CD4-positive, CD25-positive, alpha-beta regulatory T cell (primary cell): ENCODE results near the gene KCNIP1. TPM values are rescaled to one million over a fixed set of nuclear protein-coding genes. Genes with fewer than 3 reads are reported as not detected.

ENCODE experiments used
- ATAC-seq, 2 donors: fragments of 150-1000 bp; cut with Tn5 transposase; one replicate each; pipeline ENCODE4 v1.10.0; 2021; ENCODE audit warnings: low read depth in 2 of 2, moderate number of reproducible peaks in 2 of 2, moderate library complexity in 1 of 2
- DNase-seq, 3 donors: peaks; one replicate each; pipeline versions ENCODE4 v3.0.0 to v3.0.0-alpha.2; 2012 to 2022; ENCODE audit warnings: mixed read lengths in 1 of 3
- H3K27ac ChIP-seq: one replicate; pipeline ENCODE4 v1.7.0; 2013; ENCODE audit warnings: mild to moderate bottlenecking, low read length; ENCODE audit not compliant: insufficient read depth, poor library complexity, severe bottlenecking
- H3K27me3 ChIP-seq: one replicate; pipeline ENCODE4 v1.7.0; 2013; ENCODE audit warnings: low read length; ENCODE audit not compliant: control insufficient read depth, insufficient read depth
- H3K36me3 ChIP-seq: one replicate; pipeline ENCODE4 v1.7.0; 2013; ENCODE audit warnings: mild to moderate bottlenecking, low read length, moderate library complexity; ENCODE audit not compliant: control insufficient read depth, insufficient read depth
- H3K4me1 ChIP-seq: 2 replicates; pipeline ENCODE4 v1.7.0; 2013; ENCODE audit warnings: mild to moderate bottlenecking, low read length; ENCODE audit not compliant: insufficient read depth, control insufficient read depth, poor library complexity, severe bottlenecking
- H3K4me3 ChIP-seq: one replicate; pipeline ENCODE4 v1.7.0; 2013; ENCODE audit warnings: low read depth, mild to moderate bottlenecking, low read length, moderate library complexity
- H3K9me3 ChIP-seq, 2 experiments: 1 replicate in 1 of 2; 2 replicates in 1 of 2; pipeline ENCODE4 v1.7.0; 2013; ENCODE audit warnings: low read length in 2 of 2, mild to moderate bottlenecking in 1 of 2, moderate library complexity in 1 of 2; ENCODE audit not compliant: control insufficient read depth in 2 of 2
- H3K27ac Mint-ChIP-seq, 3 donors: one replicate each; pipeline ENCODE4 v1.8.0; 2020 to 2022; ENCODE audit warnings: mild to moderate bottlenecking in 3 of 3, mixed read lengths in 3 of 3, moderate library complexity in 2 of 3
- H3K27me3 Mint-ChIP-seq: one replicate; pipeline ENCODE4 v1.8.0; 2022; ENCODE audit warnings: mild to moderate bottlenecking, mixed read lengths
- H3K36me3 Mint-ChIP-seq: one replicate; pipeline ENCODE4 v1.8.0; 2020; ENCODE audit warnings: mixed read lengths
- H3K4me1 Mint-ChIP-seq, 4 donors: one replicate each; pipeline ENCODE4 v1.8.0; 2020 to 2022; ENCODE audit warnings: mixed read lengths in 4 of 4, mild to moderate bottlenecking in 1 of 4
- H3K4me3 Mint-ChIP-seq, 4 donors: one replicate each; pipeline ENCODE4 v1.8.0; 2020 to 2022; ENCODE audit warnings: mild to moderate bottlenecking in 4 of 4, mixed read lengths in 4 of 4, moderate library complexity in 3 of 4
- H3K9me3 Mint-ChIP-seq, 7 donors: one replicate each; pipeline ENCODE4 v1.8.0; 2020 to 2022; ENCODE audit warnings: mixed read lengths in 7 of 7, mild to moderate bottlenecking in 3 of 7, moderate library complexity in 2 of 7
- polyA plus RNA-seq, 4 donors: library from polyadenylated mRNA; unstranded; fragments of 300-500 nt; fragmentation: Illumina TruSeq; gene quantifications; one replicate each; pipeline ENCODE4 v1.2.3, GENCODE V29; 2021
- total RNA-seq: library from RNA; stranded (reverse); gene quantifications from one replicate; pipeline ENCODE4 v1.2.3, GENCODE V29; 2022

The KCNIP1 gene
- total and polyA plus RNA-seq, 5 donors from 2014 or later = not detected

DNA sequence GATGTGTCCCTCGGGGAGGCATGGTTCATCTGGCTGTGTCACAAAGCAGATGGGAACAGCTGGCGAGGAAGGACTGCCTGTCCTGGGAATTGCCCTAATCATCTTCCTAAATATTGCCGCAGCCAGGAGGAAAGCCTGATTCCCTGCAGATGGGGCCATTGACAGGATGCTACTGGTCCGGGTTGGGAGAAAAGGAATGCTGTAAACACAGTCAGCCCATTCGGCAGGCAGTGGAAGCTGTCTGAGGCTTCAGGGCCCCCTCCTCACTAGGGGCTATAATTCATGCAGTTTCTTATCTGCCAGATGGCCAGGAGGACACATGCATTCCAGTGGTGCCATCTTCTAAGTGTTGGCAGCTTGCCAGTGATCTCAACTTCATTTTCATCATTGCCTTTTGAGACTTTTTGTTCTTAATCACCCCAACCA lies 110.3 kb downstream of the KCNIP1 start:
- H3K27ac Mint-ChIP-seq = no peak overlapping the region

GRCh38 chr5:170614720-170615119 lies 110.9 kb downstream of the KCNIP1 start:
- ATAC-seq (no peak), DNase-seq (no peak)
- H3K4me3 Mint-ChIP-seq = no peak overlapping the region
- no peaks in the 10 kb centered on the region for H3K9me3 Mint-ChIP-seq
- Histone ChIP-seq H3K27ac (no peak overlapping the region), H3K9me3 (no peaks in the 10 kb centered on the region), H3K27me3 (no peaks in the 10 kb centered on the region), H3K4me3 (no peak overlapping the region), H3K4me1 (no peaks in the 10 kb centered on the region), H3K36me3 (no peaks in the 10 kb centered on the region)
- peaks cover 9% of the 10 kb centered on the region for H3K27me3 Mint-ChIP-seq
- H3K4me1 Mint-ChIP-seq = peaks cover 0 to 3% (median 0%) of the 10 kb centered on the region in 4 donors
- no peak overlapping the region for H3K27ac Mint-ChIP-seq
- H3K36me3 Mint-ChIP-seq = no peaks in the 10 kb centered on the region

More for the DNA sequence above, 110.3 kb downstream of the KCNIP1 start:
- no peak overlapping the region for H3K4me3 Mint-ChIP-seq
- Histone ChIP-seq H3K27me3 (no peaks in the 10 kb centered on the region), H3K9me3 (no peaks in the 10 kb centered on the region), H3K4me3 (no peak overlapping the region), H3K27ac (no peak overlapping the region), H3K4me1 (no peaks in the 10 kb centered on the region), H3K36me3 (no peaks in the 10 kb centered on the region)
- DNase-seq (no peak), ATAC-seq (no peak)
- no peaks in the 10 kb centered on the region for H3K36me3 Mint-ChIP-seq
- H3K4me1 Mint-ChIP-seq = peaks cover 0 to 3% (median 0%) of the 10 kb centered on the region in 4 donors
- H3K27me3 Mint-ChIP-seq = peaks cover 11% of the 10 kb centered on the region
- H3K9me3 Mint-ChIP-seq = no peaks in the 10 kb centered on the region

DNA sequence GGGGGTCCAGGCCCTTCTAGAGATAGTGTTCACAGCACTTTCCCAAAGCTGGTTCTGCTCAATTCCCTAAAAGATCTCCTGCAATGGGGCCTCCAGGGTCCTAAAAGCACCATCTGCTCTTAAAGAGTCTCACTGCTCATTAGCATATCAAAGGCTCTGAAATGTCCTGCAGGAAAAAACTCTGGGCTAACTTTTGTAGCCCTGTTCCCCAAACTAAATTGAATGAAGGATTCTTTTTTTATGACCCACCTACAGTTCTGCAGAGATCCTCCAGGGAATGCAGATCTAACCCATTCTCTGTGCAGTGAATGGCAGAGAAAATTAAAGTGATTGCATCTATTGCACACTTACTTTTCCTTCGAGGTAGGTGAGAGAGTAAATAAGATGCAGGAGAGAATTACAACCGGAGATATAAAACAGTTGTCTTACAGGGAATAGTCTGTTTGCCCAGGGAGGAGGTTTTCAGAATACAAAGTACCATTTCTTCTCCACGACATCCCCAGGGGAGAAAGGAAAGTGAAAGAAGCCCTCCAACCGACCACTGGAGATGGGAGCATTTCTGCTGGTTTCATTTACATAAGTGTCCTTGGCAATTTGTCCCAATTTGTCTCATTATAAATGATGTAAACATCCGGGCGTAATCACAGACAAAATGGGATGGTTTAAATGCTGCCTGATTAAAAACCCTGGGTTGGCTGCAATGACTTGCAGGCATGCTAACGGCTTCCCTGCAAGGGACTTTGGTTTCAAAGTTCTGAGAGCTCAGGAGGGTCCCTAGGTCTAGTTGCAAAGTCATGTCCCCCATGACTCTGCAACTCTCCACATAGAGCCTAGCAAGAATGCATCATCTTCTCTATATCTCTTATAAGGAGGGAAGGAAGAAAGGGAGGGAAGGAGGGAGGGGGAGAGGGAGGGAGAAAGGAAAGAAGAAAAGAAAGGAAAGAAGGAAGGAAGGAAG lies 114.0 kb downstream of the KCNIP1 start:
- ATAC-seq (no peak), DNase-seq (no peak)
- H3K4me3 Mint-ChIP-seq = no peak overlapping the region
- no peaks in the 10 kb centered on the region for H3K36me3 ChIP-seq
- peaks cover 0 to 3% (median 0%) of the 10 kb centered on the region in 4 donors for H3K4me1 Mint-ChIP-seq
- no peaks in the 10 kb centered on the region for H3K27me3 ChIP-seq
- H3K4me3 ChIP-seq = no peak overlapping the region
- H3K27ac Mint-ChIP-seq = no peak overlapping the region
- no peak overlapping the region for H3K27ac ChIP-seq
- H3K36me3 Mint-ChIP-seq = no peaks in the 10 kb centered on the region
- H3K27me3 Mint-ChIP-seq = peaks cover 4% of the 10 kb centered on the region
- no peaks in the 10 kb centered on the region for H3K9me3 Mint-ChIP-seq
- no peaks in the 10 kb centered on the region for H3K9me3 ChIP-seq
- no peaks in the 10 kb centered on the region for H3K4me1 ChIP-seq

DNA sequence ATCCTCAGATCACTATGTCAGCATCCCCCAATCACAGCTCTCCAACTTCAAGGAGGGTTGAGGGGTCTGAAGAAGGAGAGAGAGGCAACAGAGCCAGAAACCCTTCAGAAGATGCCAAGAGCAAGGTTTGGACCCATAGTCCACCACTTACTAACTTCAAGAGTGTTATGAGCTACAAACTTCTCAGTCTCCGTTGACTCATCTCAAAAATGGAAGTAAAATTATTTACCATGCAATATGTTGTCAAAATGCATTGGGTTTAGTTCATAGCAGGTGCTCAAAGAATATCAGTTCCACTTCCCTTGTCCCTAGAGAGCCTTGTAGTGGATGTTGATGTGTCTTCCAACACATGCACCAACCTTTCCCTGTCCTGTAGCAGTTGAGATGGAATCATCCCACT lies 116.0 kb downstream of the KCNIP1 start:
- Mint-ChIP-seq H3K9me3 (no peaks in the 10 kb centered on the region), H3K4me3 (no peak overlapping the region), H3K36me3 (no peaks in the 10 kb centered on the region), H3K27me3 (peaks cover 4% of the 10 kb centered on the region), H3K4me1 (peaks cover 0 to 3% (median 0%) of the 10 kb centered on the region in 4 donors), H3K27ac (no peak overlapping the region)
- no peak overlapping the region for H3K27ac ChIP-seq
- ATAC-seq = no peak
- no peak for DNase-seq
- no peak overlapping the region for H3K4me3 ChIP-seq
- no peaks in the 10 kb centered on the region for H3K9me3 ChIP-seq
- H3K27me3 ChIP-seq = no peaks in the 10 kb centered on the region
- no peaks in the 10 kb centered on the region for H3K36me3 ChIP-seq
- H3K4me1 ChIP-seq = no peaks in the 10 kb centered on the region

DNA sequence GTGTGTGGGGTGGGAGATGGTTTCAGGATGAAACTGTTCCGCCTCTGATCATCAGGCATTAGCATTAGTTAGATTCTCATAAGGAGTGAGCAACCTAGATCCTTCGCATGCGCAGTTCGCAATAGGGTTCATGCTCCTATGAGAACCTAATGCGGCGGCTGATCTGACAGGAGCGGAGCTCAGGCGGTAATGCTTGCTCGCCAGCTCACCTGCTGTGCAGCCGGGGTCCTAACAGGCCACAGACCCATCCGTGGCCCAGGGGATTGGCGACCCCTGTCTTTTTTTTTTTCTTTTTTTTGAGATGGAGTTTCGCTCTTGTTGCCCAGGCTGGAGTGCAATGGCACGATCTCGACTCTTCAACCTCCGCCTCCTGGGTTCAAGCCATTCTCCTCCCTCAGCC lies 119.1 kb downstream of the KCNIP1 start:
- no peak overlapping the region for H3K27ac Mint-ChIP-seq
- no peaks in the 10 kb centered on the region for H3K36me3 Mint-ChIP-seq

DNA sequence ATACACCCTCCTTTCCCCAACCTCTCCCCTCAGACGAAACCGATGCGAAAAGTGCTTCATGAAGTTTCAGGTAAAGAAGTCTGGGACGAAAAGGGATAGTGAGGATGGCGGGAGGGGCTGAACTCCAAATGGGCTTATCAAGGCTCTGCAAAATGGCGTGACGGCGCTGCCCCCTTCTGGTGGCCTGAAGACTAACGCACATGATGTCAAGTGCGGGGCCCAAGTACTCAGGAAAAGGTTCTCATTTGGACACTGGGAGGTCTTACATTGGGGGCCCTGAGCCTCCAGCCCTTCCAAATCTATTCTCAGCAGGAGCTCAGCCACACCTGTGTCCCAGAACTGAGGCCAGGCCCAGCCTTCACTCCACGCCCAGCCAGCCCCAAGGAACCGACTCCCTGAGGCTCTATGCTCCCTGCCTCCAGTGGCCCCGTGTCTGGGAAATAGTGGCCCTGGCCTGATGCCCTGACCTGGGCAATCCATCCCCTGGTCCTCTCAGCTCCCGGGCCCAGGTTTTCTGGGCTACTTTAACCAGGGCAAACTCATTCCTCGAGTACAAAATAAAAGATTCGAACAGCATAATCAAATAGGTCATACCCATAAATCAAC lies 119.9 kb downstream of the KCNIP1 start:
- Histone ChIP-seq H3K9me3 (no peaks in the 10 kb centered on the region), H3K27me3 (no peaks in the 10 kb centered on the region), H3K36me3 (no peaks in the 10 kb centered on the region), H3K27ac (no peak overlapping the region), H3K4me3 (no peak overlapping the region), H3K4me1 (no peaks in the 10 kb centered on the region)
- Mint-ChIP-seq H3K27ac (no peak overlapping the region), H3K36me3 (no peaks in the 10 kb centered on the region), H3K4me1 (peaks cover 0 to 4% (median 0%) of the 10 kb centered on the region in 4 donors), H3K4me3 (no peak overlapping the region), H3K9me3 (no peaks in the 10 kb centered on the region), H3K27me3 (no peaks in the 10 kb centered on the region)
- DNase-seq (peak in 1 of 3 donors; percentile 41), ATAC-seq (no peak)

More for the DNA sequence above, 119.1 kb downstream of the KCNIP1 start:
- no peaks in the 10 kb centered on the region for H3K9me3 Mint-ChIP-seq
- H3K4me1 Mint-ChIP-seq = peaks cover 0 to 4% (median under 1%) of the 10 kb centered on the region in 4 donors
- Histone ChIP-seq H3K9me3 (no peaks in the 10 kb centered on the region), H3K36me3 (no peaks in the 10 kb centered on the region), H3K4me1 (no peaks in the 10 kb centered on the region), H3K27ac (no peak overlapping the region), H3K4me3 (no peak overlapping the region), H3K27me3 (no peaks in the 10 kb centered on the region)
- H3K27me3 Mint-ChIP-seq = no peaks in the 10 kb centered on the region
- H3K4me3 Mint-ChIP-seq = no peak overlapping the region
- ATAC-seq (no peak), DNase-seq (no peak)

- H3K9me3 Mint-ChIP-seq = no peaks in the 10 kb centered on the region
- DNase-seq = no peak
- no peaks in the 10 kb centered on the region for H3K36me3 Mint-ChIP-seq
- Histone ChIP-seq H3K4me3 (no peak overlapping the region), H3K36me3 (no peaks in the 10 kb centered on the region), H3K27me3 (no peaks in the 10 kb centered on the region), H3K4me1 (no peaks in the 10 kb centered on the region), H3K9me3 (no peaks in the 10 kb centered on the region), H3K27ac (no peak overlapping the region)
- no peak for ATAC-seq
- H3K27me3 Mint-ChIP-seq = peaks cover 4% of the 10 kb centered on the region
- H3K4me3 Mint-ChIP-seq = peak overlapping the region in 1 of 4 donors; percentile 63
- no peak overlapping the region for H3K27ac Mint-ChIP-seq
- peaks cover 0 to 4% (median 0%) of the 10 kb centered on the region in 4 donors for H3K4me1 Mint-ChIP-seq
These were observed 121.7 kb downstream of the KCNIP1 start for GRCh38 chr5:170625221-170626165.
